GM19463 (cell line): ENCODE results near the gene VPS51.
"Not testable (repeated sequence)": the region's sequence is repeated elsewhere in the genome, so short reads cannot be mapped to it uniquely, and the experiment has no call there.

Experiments used
- ATAC-seq: cut with Tn5 transposase; IDR thresholded peaks from one replicate; pipeline ENCODE4 v1.9.1; 2021; ENCODE audit warnings: mild to moderate bottlenecking, moderate library complexity; ENCODE audit not compliant: unreplicated experiment

Gene VPS51

DNA sequence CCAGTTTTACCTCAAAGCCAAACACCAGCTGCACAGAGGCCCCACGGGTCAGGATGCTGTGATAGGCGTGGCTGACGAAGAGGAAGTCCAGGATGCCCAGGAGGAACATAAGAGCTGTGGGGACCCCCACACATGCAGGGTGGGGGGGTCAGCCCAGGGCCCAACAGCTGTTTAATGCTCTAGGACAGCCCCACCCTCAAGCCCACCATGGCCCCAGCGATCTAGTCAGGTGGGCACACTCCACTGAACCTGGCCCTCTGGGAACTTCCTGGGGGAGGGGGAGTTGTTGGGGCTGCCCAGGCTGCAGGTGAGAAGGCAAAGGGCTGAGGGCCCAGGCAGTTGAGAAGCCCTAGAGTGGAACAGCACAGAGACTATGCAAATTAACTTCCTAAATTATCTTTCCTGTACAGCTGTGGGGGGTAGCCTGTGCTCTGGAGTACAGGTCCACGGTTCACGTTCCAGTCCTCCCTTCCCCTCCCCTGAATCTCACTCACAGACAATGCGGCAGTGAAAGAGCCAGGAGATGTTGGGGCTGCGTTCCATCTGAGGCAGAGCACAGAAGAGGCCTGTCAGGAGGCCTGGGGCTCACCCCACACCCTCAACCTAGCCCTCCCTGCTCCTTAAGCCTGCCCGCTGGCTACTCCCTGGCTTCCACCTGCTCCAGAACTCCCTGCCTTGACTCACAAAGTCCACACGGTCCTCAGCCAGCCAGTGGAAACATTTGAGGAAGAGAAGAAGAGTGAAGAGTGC lies 36.4 kb downstream of the VPS51 start:
- peak; percentile 33 for ATAC-seq

GRCh38 chr11:65132988-65133700 lies 37.1 kb downstream of the VPS51 start:
- no peak for ATAC-seq

GRCh38 chr11:65133724-65134123 lies 37.7 kb downstream of the VPS51 start:
- no peak for ATAC-seq

GRCh38 chr11:65134240-65134951 lies 38.4 kb downstream of the VPS51 start, which contains the start of gene SYVN1:
SYVN1 (minus strand) TSS chr11:65134519; CDS start chr11:65133601, 918 bp downstream.
- ATAC-seq, result peak; percentile 55

DNA sequence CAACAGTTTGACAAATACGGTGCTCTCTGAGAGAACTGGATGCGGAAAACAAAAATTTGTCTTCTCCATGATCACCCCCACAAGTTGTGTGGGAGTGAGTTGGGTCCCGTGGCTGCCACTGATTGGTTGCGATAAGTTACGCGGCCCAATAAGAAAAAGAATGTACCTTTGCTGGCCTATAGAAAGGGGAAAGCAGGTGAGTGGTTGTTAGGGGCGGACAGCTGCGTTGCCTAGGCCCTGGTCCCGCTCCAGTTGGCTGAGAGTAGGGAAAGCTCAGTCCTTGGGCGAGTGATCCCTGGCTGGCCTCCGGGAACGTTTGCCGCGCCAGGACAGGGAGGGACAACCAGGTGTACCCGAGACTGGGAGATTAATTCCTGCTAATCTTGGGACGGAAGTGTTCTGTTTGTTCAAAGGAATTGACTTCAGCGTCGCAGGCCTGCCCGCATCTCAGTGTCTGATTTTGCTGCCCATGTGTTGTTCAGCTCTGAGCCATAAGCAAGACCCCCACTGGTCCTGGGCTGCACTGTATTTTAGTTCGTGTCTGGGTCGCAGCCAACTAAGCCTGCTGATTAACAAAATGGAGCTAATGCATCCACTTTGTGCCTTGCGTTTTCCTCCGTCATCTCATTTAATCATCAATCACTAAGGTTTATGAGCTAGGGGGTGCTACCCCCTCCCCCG lies 39.1 kb downstream of the VPS51 start:
- peak; percentile 61 for ATAC-seq

DNA sequence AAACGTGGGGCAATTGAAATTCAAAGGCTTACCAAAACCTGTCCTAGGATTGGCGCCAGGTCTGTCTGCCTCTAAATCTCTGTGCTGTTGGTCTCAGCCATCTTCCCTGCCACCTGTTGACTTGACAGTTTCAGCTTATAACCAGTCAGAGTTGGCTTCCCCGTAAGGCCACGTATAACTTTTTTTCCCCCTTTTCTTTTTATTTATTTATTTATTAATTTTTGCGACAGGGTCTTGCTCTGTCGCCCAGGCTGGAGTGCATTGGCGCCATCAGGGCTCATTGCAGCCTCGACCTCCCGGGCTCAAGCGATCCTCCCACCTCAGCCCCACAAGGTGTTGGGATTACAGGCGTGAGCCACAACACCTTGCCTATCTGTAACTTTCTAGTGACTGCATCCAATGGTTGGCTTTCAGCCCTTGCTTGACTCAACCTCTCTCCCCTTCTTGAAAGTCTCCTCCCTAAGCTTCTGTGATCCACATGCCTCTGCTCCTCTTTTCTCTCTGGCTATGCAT lies 39.7 kb downstream of the VPS51 start:
- no peak for ATAC-seq

- ATAC-seq, result no peak
These were observed 40.6 kb downstream of the VPS51 start for GRCh38 chr11:65136515-65137096.

- no peak for ATAC-seq
These were observed 46.0 kb downstream of the VPS51 start for GRCh38 chr11:65141896-65142494.

DNA sequence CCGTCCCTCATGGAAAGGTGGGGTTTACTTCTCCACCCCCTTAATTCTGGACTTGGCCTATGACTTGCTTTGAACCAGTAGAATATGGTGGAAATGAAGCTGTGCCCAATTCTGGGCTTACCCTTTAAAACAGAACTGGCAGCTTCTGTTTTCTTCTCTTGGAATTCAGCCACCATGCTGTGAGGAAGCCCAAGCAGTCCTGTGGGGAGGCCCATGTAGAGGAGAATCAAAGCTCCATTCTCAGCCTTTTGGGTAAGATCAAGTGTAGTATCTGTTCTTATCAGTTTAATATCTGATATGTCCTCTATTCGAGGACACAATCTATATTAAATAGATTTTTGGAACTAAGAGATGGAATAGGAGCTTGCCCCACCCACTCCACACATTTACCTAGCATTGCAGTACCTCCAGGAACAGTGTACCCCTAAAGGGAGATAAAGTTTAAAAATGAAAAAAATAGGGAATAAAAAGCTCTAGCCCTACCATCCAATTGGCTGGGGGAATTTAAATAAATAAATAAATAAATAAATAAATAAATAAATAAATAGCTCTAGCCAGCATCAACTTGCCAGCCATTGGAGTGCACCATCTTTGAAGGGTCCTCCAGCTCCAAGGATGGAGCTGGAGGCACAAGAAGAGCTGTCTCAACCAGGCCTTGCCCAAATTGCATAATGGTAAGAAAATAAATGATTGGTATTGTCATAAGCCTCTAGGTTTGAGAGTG lies 51.5 kb downstream of the VPS51 start:
- ATAC-seq, result no peak

DNA sequence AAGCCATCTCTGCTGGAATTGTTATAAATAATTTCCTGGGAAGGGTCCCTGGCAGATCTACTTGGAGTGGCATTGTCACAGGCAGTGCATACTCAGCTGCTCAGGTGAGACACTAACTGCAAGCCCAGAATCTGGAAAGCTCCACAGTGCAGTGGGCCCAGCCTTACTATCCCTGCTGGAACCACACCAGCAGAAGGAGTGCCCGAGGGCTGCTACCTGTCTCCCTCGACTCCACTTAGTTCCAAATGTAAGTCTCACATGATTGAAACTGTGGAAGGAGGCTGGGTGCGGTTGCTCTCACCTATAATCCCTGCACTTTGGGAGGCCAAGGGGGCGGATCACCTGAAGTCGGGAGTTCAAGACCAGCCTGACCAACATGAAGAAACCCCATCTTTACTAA lies 52.6 kb downstream of the VPS51 start:
- ATAC-seq, result no peak

- ATAC-seq, result not testable (repeated sequence)
These were observed 54.1 kb downstream of the VPS51 start for GRCh38 chr11:65150131-65150508.

GRCh38 chr11:65150509-65151299 lies 54.7 kb downstream of the VPS51 start:
- no peak for ATAC-seq

GRCh38 chr11:65151331-65151899 lies 55.4 kb downstream of the VPS51 start:
- ATAC-seq, result no peak

DNA sequence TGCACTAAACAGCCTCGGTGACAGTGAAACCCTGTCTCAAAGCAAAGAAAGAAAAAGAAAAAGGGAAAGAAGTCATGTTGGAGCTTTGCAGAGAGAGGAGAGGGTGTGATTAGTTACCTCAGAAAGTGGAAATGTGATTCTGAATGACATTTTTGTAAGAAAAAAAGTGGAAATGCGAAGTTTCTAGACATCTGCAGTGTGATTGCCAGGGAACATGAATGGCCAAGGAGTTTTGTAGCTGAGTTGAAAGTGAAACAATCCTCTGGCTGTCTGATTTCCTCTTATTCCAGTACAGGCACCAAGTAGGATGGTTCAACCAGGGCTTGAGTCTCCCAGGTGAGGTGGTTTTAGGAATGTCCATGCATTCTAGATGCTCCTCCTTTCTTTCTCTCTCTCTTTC lies 56.1 kb downstream of the VPS51 start:
- ATAC-seq, result no peak

DNA sequence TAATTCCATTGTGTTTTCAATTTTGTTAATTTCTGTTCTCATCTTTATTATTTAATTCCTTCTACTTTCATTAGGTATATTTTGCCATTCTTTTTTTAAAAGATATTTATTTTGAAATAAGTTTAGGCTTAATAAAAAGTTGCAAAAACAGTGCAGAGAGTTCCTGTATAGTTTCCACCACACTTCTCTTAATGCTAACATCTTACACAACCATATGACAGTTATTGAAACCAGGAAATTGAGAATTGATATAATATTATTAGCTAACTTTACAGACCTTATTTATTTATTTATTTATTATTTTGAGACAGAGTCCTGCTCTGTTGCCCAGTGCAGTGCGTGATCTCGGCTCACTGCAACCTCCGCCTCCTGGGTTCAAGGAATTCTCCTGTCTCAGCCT lies 60.2 kb downstream of the VPS51 start:
- no peak for ATAC-seq

GRCh38 chr11:65156926-65157325 lies 60.9 kb downstream of the VPS51 start:
- ATAC-seq, result no peak

- no peak for ATAC-seq
These were observed 61.3 kb downstream of the VPS51 start for GRCh38 chr11:65157336-65157735.

GRCh38 chr11:65159012-65159411 lies 63.0 kb downstream of the VPS51 start:
- peak; percentile 32 for ATAC-seq
